ENCODE measurements around the gene PPP2R2C.

Gene PPP2R2C

DNA sequence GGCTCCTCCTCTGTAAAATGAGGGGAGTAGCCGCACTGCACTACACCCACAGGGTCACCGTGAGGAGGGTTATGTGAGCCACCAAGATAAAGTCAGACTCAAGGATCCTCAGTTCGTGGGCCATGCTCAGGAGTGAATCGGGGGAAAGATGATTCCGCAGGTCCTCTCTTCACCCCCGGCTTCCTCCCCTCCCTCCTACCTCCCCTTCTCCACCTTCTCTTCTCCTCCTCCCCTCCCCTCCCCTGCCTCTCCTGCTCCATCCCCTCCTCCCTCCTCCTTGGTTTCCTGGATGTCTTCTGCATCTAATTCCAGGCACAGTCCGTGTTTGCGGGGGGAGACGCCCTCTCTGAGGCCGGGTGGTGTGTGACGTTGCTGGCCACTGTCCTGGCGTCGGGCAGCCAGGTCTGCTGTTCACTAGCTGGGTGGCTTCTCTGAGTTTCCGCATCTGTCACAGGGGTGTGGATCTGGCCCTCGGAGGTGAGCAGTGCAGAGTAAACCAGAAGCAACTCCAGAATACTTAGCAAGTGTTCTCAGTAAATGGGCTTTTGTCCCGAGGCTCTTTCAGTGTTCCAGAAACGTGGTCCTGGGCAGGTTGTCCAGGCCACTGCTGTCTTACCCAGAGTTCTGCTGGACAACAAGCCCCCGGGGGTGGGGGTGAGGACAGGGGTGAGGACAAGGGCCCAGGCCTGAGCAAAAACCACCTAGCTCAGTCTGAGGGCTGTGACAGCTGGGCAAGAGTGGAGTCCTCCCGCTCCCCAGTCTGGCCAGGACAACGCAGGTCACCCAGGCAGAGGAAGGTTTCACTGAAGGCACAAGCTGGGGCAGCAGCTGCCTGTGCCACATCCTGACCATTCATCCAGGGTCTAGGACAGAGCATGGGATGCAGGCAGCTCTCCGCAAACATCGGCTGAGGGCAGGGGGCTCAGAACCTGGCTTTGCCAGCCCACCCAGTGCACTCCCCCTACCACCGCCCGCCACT, 92.4 kb downstream of the PPP2R2C start:
- H3K36me3 Mint-ChIP-seq (ENCODE audit: low read depth), result no peaks in the 10 kb centered on the region
- H3K9me3 Mint-ChIP-seq, result no peaks in the 10 kb centered on the region
- intact Hi-C loops (cut with micrococcal nuclease), result no loop called here
- H3K27ac Mint-ChIP-seq, result no peak overlapping the region
- H3K27me3 Mint-ChIP-seq, result peaks cover 7% of the 10 kb centered on the region
- no peaks in the 10 kb centered on the region for H3K4me1 Mint-ChIP-seq (ENCODE audit: low read depth)
- no peak overlapping the region for H3K4me3 Mint-ChIP-seq

- Mint-ChIP-seq H3K9me3 (no peaks in the 10 kb centered on the region), H3K36me3 (ENCODE audit: low read depth) (no peaks in the 10 kb centered on the region), H3K27me3 (peaks cover 7% of the 10 kb centered on the region), H3K4me1 (ENCODE audit: low read depth) (no peaks in the 10 kb centered on the region), H3K4me3 (no peak overlapping the region), H3K27ac (no peak overlapping the region)
- intact Hi-C loops (cut with micrococcal nuclease), result no loop called here
These were observed 93.6 kb downstream of the PPP2R2C start for GRCh38 chr4:6378493-6379445.

GRCh38 chr4:6377626-6378492, 94.6 kb downstream of the PPP2R2C start:
- H3K4me1 Mint-ChIP-seq (ENCODE audit: low read depth), result no peaks in the 10 kb centered on the region
- intact Hi-C loops (cut with micrococcal nuclease), result no loop called here
- no peaks in the 10 kb centered on the region for H3K36me3 Mint-ChIP-seq (ENCODE audit: low read depth)
- H3K27me3 Mint-ChIP-seq, result peaks cover 7% of the 10 kb centered on the region
- no peak overlapping the region for H3K4me3 Mint-ChIP-seq
- H3K27ac Mint-ChIP-seq, result no peak overlapping the region
- no peaks in the 10 kb centered on the region for H3K9me3 Mint-ChIP-seq

GRCh38 chr4:6375620-6376295, 96.7 kb downstream of the PPP2R2C start:
- Mint-ChIP-seq H3K9me3 (no peaks in the 10 kb centered on the region), H3K4me1 (ENCODE audit: low read depth) (no peaks in the 10 kb centered on the region), H3K27ac (no peak overlapping the region), H3K36me3 (ENCODE audit: low read depth) (no peaks in the 10 kb centered on the region), H3K27me3 (peaks cover 7% of the 10 kb centered on the region), H3K4me3 (no peak overlapping the region)
- intact Hi-C loops (cut with micrococcal nuclease), result no loop called here

DNA sequence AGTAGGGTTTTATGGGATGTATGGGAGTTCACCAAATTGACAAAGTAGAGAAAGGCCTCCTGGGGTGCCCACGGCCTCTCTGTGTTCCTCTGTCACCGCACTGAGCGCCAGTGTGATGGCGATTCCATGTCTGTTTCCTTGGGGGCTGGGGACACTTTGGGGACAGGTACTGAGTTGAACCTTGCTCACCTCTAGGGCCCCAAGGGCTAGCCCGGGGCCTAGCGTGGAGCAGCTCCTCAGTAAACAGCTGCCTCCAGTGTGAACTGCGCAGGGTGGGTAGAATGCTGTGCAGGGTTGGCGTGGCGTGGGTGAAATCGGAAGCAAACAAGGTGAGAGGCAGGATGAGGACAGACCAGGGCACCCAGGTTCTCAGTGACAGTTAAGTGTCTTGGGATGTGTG, 97.8 kb downstream of the PPP2R2C start:
- intact Hi-C loops (cut with micrococcal nuclease), result no loop called here
- Mint-ChIP-seq H3K4me3 (no peak overlapping the region), H3K27ac (no peak overlapping the region), H3K36me3 (ENCODE audit: low read depth) (no peaks in the 10 kb centered on the region), H3K27me3 (peaks cover 3% of the 10 kb centered on the region), H3K9me3 (no peaks in the 10 kb centered on the region), H3K4me1 (ENCODE audit: low read depth) (no peaks in the 10 kb centered on the region)

DNA sequence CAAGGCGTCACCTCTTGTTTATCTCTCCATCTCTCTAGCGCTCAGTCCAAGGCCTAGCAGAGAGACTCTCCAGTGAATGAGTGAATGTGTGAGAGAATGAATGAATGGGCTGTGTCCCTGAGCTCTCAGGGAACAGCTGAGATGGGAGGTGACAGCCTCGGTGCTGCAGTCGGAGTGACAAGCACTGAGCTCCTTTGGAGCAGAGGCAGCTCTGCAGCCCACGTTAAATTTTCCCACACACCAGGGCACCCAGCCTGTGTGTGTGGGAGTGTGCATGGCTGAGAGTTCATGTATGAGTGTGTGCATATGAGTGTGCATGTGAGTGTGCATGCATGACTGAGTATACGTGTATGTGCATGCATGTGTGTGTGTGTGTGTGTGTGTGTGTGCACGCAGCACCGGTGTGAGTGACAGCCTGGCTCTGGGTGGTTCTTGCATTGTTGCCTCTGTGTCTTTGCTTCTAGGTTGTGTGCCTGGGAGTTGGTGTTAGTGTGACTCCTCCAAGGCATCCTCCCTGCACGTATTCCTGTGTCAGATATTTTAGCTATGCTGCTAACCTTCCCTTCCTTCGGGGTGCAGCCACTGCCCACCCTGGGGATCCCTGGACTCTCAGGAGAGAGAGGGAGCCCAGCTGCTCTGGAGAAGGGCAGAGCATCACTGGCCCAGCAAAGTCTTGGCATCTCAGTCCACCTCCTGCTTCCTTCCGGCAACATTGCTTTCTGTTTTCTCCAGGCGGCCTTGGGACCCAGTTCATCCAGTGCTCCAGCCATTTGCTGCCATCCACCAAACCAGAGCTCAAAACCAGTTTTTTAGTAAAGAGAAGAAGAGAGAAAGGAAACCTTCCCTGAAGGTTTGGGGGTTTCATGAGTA, 98.6 kb downstream of the PPP2R2C start:
- intact Hi-C loops (cut with micrococcal nuclease), result no loop called here
- no peaks in the 10 kb centered on the region for H3K36me3 Mint-ChIP-seq (ENCODE audit: low read depth)
- H3K4me3 Mint-ChIP-seq, result no peak overlapping the region
- no peak overlapping the region for H3K27ac Mint-ChIP-seq
- no peaks in the 10 kb centered on the region for H3K9me3 Mint-ChIP-seq
- H3K27me3 Mint-ChIP-seq, result peaks cover 3% of the 10 kb centered on the region
- no peaks in the 10 kb centered on the region for H3K4me1 Mint-ChIP-seq (ENCODE audit: low read depth)

DNA sequence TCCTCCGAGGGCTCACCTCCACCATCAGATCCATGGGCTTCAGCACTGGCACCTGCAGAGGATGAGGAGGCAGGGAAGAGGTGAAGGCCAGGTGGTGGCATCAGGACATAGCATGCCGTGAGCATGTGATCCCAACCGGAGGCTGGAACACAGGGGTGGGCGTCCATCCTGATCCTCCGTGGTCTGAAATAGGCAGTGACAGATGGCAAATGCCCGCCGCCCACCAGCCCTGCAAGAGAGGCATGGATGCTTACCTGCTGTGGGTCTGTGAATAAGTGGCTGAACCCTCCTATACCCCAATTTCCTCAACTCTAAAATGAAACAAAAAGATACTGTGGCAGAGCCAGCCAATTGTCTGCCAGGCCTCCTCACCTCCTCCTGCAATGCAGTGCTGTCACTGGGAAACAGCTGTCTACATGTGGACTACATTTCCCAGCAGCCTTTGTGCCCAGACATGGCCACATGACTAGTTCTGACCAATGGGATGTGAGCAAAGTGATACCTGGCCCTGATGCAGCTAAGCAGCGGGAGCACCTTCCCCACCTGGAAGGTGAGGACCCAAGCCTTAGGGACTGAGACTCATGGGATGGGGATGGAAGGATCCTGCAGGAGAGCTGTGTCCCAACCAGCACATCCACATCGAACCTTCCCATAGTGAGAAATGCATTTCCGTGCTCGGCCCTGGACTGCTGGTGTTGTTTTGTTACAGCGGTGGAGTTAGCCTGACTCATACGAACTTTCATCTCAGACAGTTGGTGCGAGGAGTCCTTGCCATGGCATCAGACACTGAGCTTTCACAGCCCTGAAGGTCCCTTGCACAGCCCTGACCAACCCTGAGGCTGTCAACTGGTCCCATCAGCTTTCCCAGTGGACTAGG, 99.5 kb downstream of the PPP2R2C start:
- Mint-ChIP-seq H3K4me1 (ENCODE audit: low read depth) (no peaks in the 10 kb centered on the region), H3K9me3 (no peaks in the 10 kb centered on the region), H3K36me3 (ENCODE audit: low read depth) (no peaks in the 10 kb centered on the region), H3K27me3 (peaks cover 3% of the 10 kb centered on the region), H3K4me3 (no peak overlapping the region), H3K27ac (no peak overlapping the region)
- intact Hi-C loops (cut with micrococcal nuclease), result no loop called here

- H3K27me3 Mint-ChIP-seq, result peaks cover 2% of the 10 kb centered on the region
- H3K4me3 Mint-ChIP-seq, result no peak overlapping the region
- H3K27ac Mint-ChIP-seq, result no peak overlapping the region
- no peaks in the 10 kb centered on the region for H3K36me3 Mint-ChIP-seq (ENCODE audit: low read depth)
- H3K4me1 Mint-ChIP-seq (ENCODE audit: low read depth), result no peaks in the 10 kb centered on the region
- no peaks in the 10 kb centered on the region for H3K9me3 Mint-ChIP-seq
- intact Hi-C loops (cut with micrococcal nuclease), result no loop called here
These were observed 100.6 kb downstream of the PPP2R2C start for GRCh38 chr4:6371812-6372211.

DNA sequence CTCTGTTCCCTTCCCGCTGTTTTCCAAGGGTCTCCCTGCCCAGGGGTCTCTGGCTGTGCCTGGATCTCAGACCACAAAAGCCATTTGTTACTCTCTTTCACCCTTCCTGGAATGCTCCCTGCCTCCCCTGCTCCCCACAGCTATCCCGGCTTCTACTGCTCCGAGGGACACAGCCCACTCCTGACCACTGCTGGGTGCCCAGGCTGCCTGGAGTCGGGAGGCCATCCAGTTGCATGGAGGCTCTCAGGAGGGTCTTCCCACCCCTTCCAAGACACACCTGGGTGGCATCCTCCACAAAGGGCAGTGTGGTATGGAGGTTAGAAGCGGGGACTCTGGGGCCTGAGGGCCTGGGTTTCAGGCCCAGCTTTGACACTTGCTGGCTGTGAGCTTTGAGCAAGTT, 101.1 kb downstream of the PPP2R2C start:
- H3K27ac Mint-ChIP-seq, result no peak overlapping the region
- no peaks in the 10 kb centered on the region for H3K27me3 Mint-ChIP-seq
- H3K9me3 Mint-ChIP-seq, result no peaks in the 10 kb centered on the region
- H3K4me3 Mint-ChIP-seq, result no peak overlapping the region
- no peaks in the 10 kb centered on the region for H3K36me3 Mint-ChIP-seq (ENCODE audit: low read depth)
- intact Hi-C loops (cut with micrococcal nuclease), result no loop called here
- H3K4me1 Mint-ChIP-seq (ENCODE audit: low read depth), result no peaks in the 10 kb centered on the region

DNA sequence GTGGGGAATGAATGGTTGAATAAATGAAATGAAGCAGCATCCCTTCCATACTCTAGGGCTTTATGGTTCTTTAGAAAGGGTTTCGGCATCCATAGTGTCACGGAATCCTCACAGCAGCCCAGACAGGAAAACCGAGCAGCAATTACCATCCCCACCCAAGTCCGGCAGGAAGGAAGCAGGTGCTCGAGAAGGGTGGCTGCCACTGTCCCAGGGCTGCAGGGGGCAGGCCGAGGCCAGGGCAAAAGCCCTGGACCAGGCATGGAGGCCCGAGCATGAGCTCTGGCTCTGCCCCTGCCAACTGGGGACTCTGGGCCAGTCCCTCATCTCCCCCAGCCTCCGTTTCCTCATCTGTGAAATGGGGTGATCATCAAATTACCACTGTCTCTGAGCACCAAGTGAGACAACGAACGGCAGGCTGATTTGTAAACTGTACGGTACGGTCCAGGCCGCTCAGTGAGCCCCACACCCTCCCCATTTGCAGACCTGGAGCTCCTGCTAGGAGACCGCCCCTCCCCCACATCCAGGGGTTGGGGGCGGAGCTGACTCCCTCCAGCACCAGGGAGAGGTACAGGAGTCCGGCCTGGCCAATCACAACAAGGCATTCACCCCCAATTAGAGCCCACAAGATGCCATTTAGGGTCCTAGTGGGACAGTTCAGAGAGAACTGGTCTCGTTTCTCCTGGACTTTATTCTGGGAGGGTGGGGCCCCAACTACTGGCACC, 102.3 kb downstream of the PPP2R2C start:
- Mint-ChIP-seq H3K9me3 (no peaks in the 10 kb centered on the region), H3K27ac (no peak overlapping the region), H3K36me3 (ENCODE audit: low read depth) (no peaks in the 10 kb centered on the region), H3K4me3 (no peak overlapping the region), H3K4me1 (ENCODE audit: low read depth) (no peaks in the 10 kb centered on the region), H3K27me3 (no peaks in the 10 kb centered on the region)
- intact Hi-C loops (cut with micrococcal nuclease), result no loop called here

DNA sequence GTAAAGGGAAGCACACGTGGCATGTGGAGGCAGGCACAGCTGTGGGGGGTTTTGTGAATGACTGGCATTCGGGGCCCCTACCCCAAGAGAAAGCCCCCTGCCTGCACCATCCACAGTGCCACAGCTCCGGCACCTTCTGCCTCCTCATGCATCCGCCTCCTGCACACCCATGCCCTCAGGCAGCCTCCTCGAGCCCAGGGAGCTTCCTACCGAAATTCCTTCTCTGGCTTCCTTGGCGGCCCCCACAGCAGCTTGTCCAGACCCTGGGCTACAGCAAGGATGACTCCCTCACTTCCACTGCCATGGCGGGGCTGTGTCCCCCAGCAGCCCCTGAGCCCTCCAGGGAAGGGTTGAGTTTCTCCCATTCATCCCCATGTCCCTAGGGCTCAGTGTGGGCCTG, 102.9 kb downstream of the PPP2R2C start:
- no peaks in the 10 kb centered on the region for H3K36me3 Mint-ChIP-seq (ENCODE audit: low read depth)
- no peaks in the 10 kb centered on the region for H3K27me3 Mint-ChIP-seq
- no peak overlapping the region for H3K27ac Mint-ChIP-seq
- H3K4me3 Mint-ChIP-seq, result no peak overlapping the region
- H3K4me1 Mint-ChIP-seq (ENCODE audit: low read depth), result no peaks in the 10 kb centered on the region
- no peaks in the 10 kb centered on the region for H3K9me3 Mint-ChIP-seq
- intact Hi-C loops (cut with micrococcal nuclease), result no loop called here

All from dendritic cell treated with granulocyte-macrophage colony-stimulating factor and Interleukin-4, amounts not matched to agents 40 ng/mL and 50 ng/mL, for 4 days (primary cell).